Neuronal stem cell (in vitro differentiated cells): ENCODE data around the gene GRIK5.
A peak's percentile ranks its signal among the peaks of the same experiment; 100 is the strongest.

Experiments used
- DNase-seq: peaks from one replicate; pipeline ENCODE4 v3.0.0-alpha.2; 2013; ENCODE audit warnings: low spot score
- H2AFZ ChIP-seq: one replicate; pipeline ENCODE4 v1.6.1; 2013; ENCODE audit warnings: mild to moderate bottlenecking, low read length, inconsistent platforms
- H2AK5ac ChIP-seq: 2 replicates; pipeline ENCODE4 v1.6.1; 2013; ENCODE audit warnings: low read depth, mild to moderate bottlenecking, inconsistent platforms, low read length, moderate library complexity, mixed read lengths
- H2BK120ac ChIP-seq: 2 replicates; pipeline ENCODE4 v1.6.1; 2013; ENCODE audit warnings: low read depth, mild to moderate bottlenecking, inconsistent platforms, low read length, moderate library complexity, mixed read lengths
- H2BK12ac ChIP-seq: one replicate; pipeline ENCODE4 v1.6.1; 2013; ENCODE audit warnings: low read length, inconsistent platforms
- H2BK15ac ChIP-seq: 2 replicates; pipeline ENCODE4 v1.6.1; 2013; ENCODE audit warnings: mild to moderate bottlenecking, low read length, inconsistent platforms, mixed read lengths
- H2BK5ac ChIP-seq: one replicate; pipeline ENCODE4 v1.6.1; 2013; ENCODE audit warnings: inconsistent platforms, mild to moderate bottlenecking, low read length, moderate library complexity
- H3K14ac ChIP-seq: one replicate; pipeline ENCODE4 v1.6.1; 2013; ENCODE audit warnings: low read length, inconsistent platforms
- H3K18ac ChIP-seq: 2 replicates; pipeline ENCODE4 v1.6.1; 2013; ENCODE audit warnings: low read length, inconsistent platforms
- H3K23ac ChIP-seq: 2 replicates; pipeline ENCODE4 v1.6.1; 2013; ENCODE audit warnings: low read depth, mild to moderate bottlenecking, mixed read lengths, low read length, inconsistent platforms; ENCODE audit not compliant: poor library complexity
- H3K27ac ChIP-seq: replicated peaks from 3 replicates; pipeline ENCODE4 v1.5.1; 2013; ENCODE audit warnings: low read length, inconsistent platforms
- H3K27me3 ChIP-seq, 3 experiments: 2 replicates each; pipeline ENCODE4 v1.6.1; 2013; ENCODE audit warnings: low read length in 3 of 3, mild to moderate bottlenecking in 2 of 3, inconsistent platforms in 1 of 3, low read depth in 1 of 3, mixed read lengths in 1 of 3, moderate library complexity in 1 of 3; ENCODE audit not compliant: control insufficient read depth in 3 of 3, insufficient read depth in 3 of 3
- H3K36me3 ChIP-seq, 2 donors: replicated peaks in 1 of 2; 2 replicates each; pipeline ENCODE4 v1.6.1; 2013; ENCODE audit warnings: low read length in 2 of 2; ENCODE audit not compliant: control insufficient read depth in 2 of 2, insufficient read depth in 2 of 2
- H3K4ac ChIP-seq: 2 replicates; pipeline ENCODE4 v1.6.1; 2013; ENCODE audit warnings: inconsistent platforms, mild to moderate bottlenecking, low read length, moderate library complexity
- H3K4me1 ChIP-seq, 2 donors: 1 replicate in 1 of 2; 2 replicates in 1 of 2; pipeline ENCODE4 v1.6.1; 2013; ENCODE audit warnings: low read length in 2 of 2, low read depth in 1 of 2; ENCODE audit not compliant: control insufficient read depth in 2 of 2, insufficient read depth in 1 of 2
- H3K4me2 ChIP-seq: one replicate; pipeline ENCODE4 v1.6.1; 2013; ENCODE audit warnings: mild to moderate bottlenecking, low read length, inconsistent platforms; ENCODE audit not compliant: insufficient read depth, poor library complexity, severe bottlenecking
- H3K4me3 ChIP-seq, 2 donors: 2 replicates each; pipeline ENCODE4 v1.5.1; 2013; ENCODE audit warnings: low read length in 2 of 2, mild to moderate bottlenecking in 2 of 2, inconsistent platforms in 1 of 2, moderate library complexity in 1 of 2
- H3K79me1 ChIP-seq: one replicate; pipeline ENCODE4 v1.6.1; 2013; ENCODE audit warnings: low read depth, mild to moderate bottlenecking, inconsistent platforms, low read length, moderate library complexity
- H3K9ac ChIP-seq: one replicate; pipeline ENCODE4 v1.6.1; 2013; ENCODE audit warnings: mild to moderate bottlenecking, low read depth, low read length, inconsistent platforms; ENCODE audit not compliant: poor library complexity
- H3K9me3 ChIP-seq, 2 donors: replicated peaks in 1 of 2; 2 replicates each; pipeline versions ENCODE3 to v1.6.1; 2013; ENCODE audit warnings: low read length in 2 of 2, mild to moderate bottlenecking in 2 of 2, inconsistent platforms in 1 of 2, low read depth in 1 of 2, mixed read lengths in 1 of 2, moderate library complexity in 1 of 2; ENCODE audit not compliant: control insufficient read depth in 2 of 2, insufficient read depth in 1 of 2
- H4K8ac ChIP-seq: one replicate; pipeline ENCODE4 v1.6.1; 2013; ENCODE audit warnings: low read depth, mild to moderate bottlenecking, inconsistent platforms, low read length, moderate library complexity
- H4K91ac ChIP-seq: one replicate; pipeline ENCODE4 v1.6.1; 2013; ENCODE audit warnings: low read length, low read depth, mild to moderate bottlenecking, inconsistent platforms; ENCODE audit not compliant: poor library complexity
- WGBS, 2 donors: extraction: QIAGEN DNeasy Blood & Tissue Kit; methylation state at CpG; one replicate each; pipeline ENCODE4 v1.1.7; 2013; ENCODE audit warnings: missing lambda C conversion rate in 2 of 2, mixed read lengths in 1 of 2; ENCODE audit not compliant: insufficient read length in 2 of 2, insufficient replicate concordance in 1 of 2; ENCODE audit errors: extremely low coverage in 2 of 2; 5-methylcytosine and 5-hydroxymethylcytosine counted together

The GRIK5 gene

GRCh38 chr19:42054205-42054604 is 15.8 kb downstream of the GRIK5 start:
- Histone ChIP-seq H3K79me1 (no peaks in the 10 kb centered on the region), H3K23ac (peak overlapping the region; percentile 40), H3K9ac (no peak overlapping the region), H3K27me3 (no peaks in the 10 kb centered on the region), H2BK5ac (no peak overlapping the region), H3K18ac (no peak overlapping the region), H2AK5ac (no peak overlapping the region), H3K4me1 (peaks cover 0 to 4% of the 10 kb centered on the region in 2 donors), H4K91ac (no peak overlapping the region), H2BK12ac (no peak overlapping the region), H3K9me3 (no peaks in the 10 kb centered on the region), H2BK120ac (no peak overlapping the region), H3K27ac (no peak overlapping the region), H3K14ac (no peak overlapping the region), H4K8ac (no peak overlapping the region), H2BK15ac (no peak overlapping the region), H3K4me2 (no peak overlapping the region), H3K4me3 (no peak overlapping the region), H3K36me3 (peaks cover 0 to 44% of the 10 kb centered on the region in 2 donors), H2AFZ (no peak overlapping the region), H3K4ac (no peak overlapping the region)
- WGBS, 2 donors: no CpG with 5 or more reads among the region's 18 CpGs
- DNase-seq: no peak

DNA sequence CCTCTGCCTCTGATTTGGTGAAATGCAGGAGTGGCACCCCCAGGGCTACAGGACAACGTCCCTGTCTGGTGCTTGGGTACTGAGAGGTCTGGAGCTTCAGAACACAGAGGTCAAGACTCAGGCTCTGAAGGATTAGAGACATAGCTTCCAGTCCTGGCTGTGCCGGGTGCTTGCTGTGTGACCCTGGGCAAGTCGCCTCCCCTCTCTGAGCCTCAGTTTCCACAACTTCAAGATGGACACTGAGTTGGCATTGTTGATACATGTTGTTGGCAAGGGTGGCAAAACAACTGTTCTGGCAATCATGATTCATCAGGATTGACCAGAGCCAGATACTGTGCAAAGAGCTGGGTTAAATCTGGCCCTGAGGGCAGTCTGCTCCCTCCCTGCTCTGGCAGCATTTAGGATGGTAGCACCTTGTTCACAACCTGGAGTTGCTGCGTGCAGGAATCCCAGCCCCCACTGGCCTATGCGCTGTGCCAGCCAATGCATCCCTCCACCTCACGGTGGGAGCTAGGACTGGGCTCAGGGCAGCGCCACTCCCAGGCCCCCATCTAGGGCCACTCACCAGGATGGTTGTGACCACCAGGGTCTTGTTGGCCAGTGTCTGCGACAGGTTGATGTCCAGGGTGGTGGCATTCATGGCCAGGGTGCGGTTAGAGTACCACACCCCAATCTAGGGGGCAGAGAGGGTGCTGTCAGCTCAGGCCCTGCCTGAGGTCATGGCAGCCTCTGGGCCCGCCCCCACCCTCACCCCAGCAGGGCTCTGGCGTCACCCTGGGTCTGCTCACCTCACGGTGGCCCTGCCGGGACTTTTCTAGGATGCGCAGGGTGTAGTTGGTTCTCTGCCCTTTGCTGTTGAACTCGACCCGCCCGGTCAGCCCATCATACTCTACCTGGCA is 16.7 kb downstream of the GRIK5 start:
- Histone ChIP-seq H3K4me3 (no peak overlapping the region), H3K4me2 (no peak overlapping the region), H3K4me1 (peaks cover 0 to 4% of the 10 kb centered on the region in 2 donors), H2AK5ac (no peak overlapping the region), H3K9me3 (no peaks in the 10 kb centered on the region), H2AFZ (no peak overlapping the region), H2BK12ac (no peak overlapping the region), H4K91ac (no peak overlapping the region), H4K8ac (no peak overlapping the region), H2BK5ac (no peak overlapping the region), H3K18ac (peak overlapping the region; percentile 4), H3K36me3 (peaks cover 0 to 39% of the 10 kb centered on the region in 2 donors), H3K23ac (no peak overlapping the region), H3K9ac (no peak overlapping the region), H3K14ac (no peak overlapping the region), H3K27ac (no peak overlapping the region), H2BK120ac (no peak overlapping the region), H3K27me3 (no peaks in the 10 kb centered on the region), H3K79me1 (no peaks in the 10 kb centered on the region), H2BK15ac (no peak overlapping the region), H3K4ac (no peak overlapping the region)
- no peak for DNase-seq
- no CpG with 5 or more reads among the region's 17 CpGs for WGBS, 2 donors

- Histone ChIP-seq H3K4me2 (no peak overlapping the region), H3K36me3 (peaks cover 0 to 35% of the 10 kb centered on the region in 2 donors), H2BK120ac (no peak overlapping the region), H2BK15ac (no peak overlapping the region), H2AFZ (peak overlapping the region; percentile 39), H4K8ac (no peak overlapping the region), H3K9me3 (no peaks in the 10 kb centered on the region), H3K23ac (peak overlapping the region; percentile 13), H3K4me1 (peaks cover 0 to 4% of the 10 kb centered on the region in 2 donors), H3K9ac (peak overlapping the region; percentile 32), H3K18ac (peak overlapping the region; percentile 42), H3K27ac (no peak overlapping the region), H3K4me3 (no peak overlapping the region), H3K4ac (no peak overlapping the region), H3K27me3 (no peaks in the 10 kb centered on the region), H4K91ac (no peak overlapping the region), H2AK5ac (no peak overlapping the region), H2BK12ac (no peak overlapping the region), H3K14ac (no peak overlapping the region), H2BK5ac (no peak overlapping the region), H3K79me1 (no peaks in the 10 kb centered on the region)
- no peak for DNase-seq
- WGBS, 2 donors: no CpG with 5 or more reads among the region's 10 CpGs
Observed at GRCh38 chr19:42052241-42052863, 17.7 kb downstream of the GRIK5 start.
